HG03460 (cell line): ENCODE data around the gene MOCOS.
"Not testable (repeated sequence)": the region's sequence is repeated elsewhere in the genome, so short reads cannot be mapped to it uniquely, and the experiment has no call there.

Source experiments
- ATAC-seq: cut with Tn5 transposase; IDR thresholded peaks from one replicate; pipeline ENCODE4 v1.9.1; 2021; ENCODE audit not compliant: unreplicated experiment

MOCOS gene

GRCh38 chr18:36187193-36187825 is at the start of gene MOCOS:
TSS of gene MOCOS (plus strand) at chr18:36187497. CDS start at chr18:36187540, 43 bp downstream.
- ATAC-seq = peak; percentile 78

- no peak for ATAC-seq
These were observed 48.1 kb upstream of the MOCOS start for GRCh38 chr18:36139245-36139644.

- ATAC-seq = no peak
These were observed 45.7 kb upstream of the MOCOS start for GRCh38 chr18:36141576-36141975.

GRCh38 chr18:36142751-36143150 is 44.5 kb upstream of the MOCOS start:
- ATAC-seq = no peak

- ATAC-seq = no peak
These were observed 43.9 kb upstream of the MOCOS start for GRCh38 chr18:36143391-36143790.

GRCh38 chr18:36149514-36150289 is 37.6 kb upstream of the MOCOS start:
- ATAC-seq = peak; percentile 94

GRCh38 chr18:36152781-36153180 is 34.5 kb upstream of the MOCOS start:
- no peak for ATAC-seq

- ATAC-seq = no peak
These were observed 34.1 kb upstream of the MOCOS start for GRCh38 chr18:36153203-36153602.

GRCh38 chr18:36153771-36154170 is 33.5 kb upstream of the MOCOS start:
- no peak for ATAC-seq

- no peak for ATAC-seq
These were observed 31.2 kb upstream of the MOCOS start for GRCh38 chr18:36155851-36156757.

GRCh38 chr18:36157441-36157840 is 29.9 kb upstream of the MOCOS start:
- no peak for ATAC-seq

GRCh38 chr18:36158266-36158867 is 28.9 kb upstream of the MOCOS start:
- ATAC-seq = no peak

- ATAC-seq = no peak
These were observed 26.3 kb upstream of the MOCOS start for GRCh38 chr18:36160959-36161371.

- ATAC-seq = no peak
These were observed 24.3 kb upstream of the MOCOS start for GRCh38 chr18:36162981-36163380.

- ATAC-seq = no peak
These were observed 19.5 kb upstream of the MOCOS start for GRCh38 chr18:36167692-36168218.

GRCh38 chr18:36168296-36168695 is 19.0 kb upstream of the MOCOS start:
- not testable (repeated sequence) for ATAC-seq

GRCh38 chr18:36169938-36170337 is 17.4 kb upstream of the MOCOS start:
- ATAC-seq = no peak

GRCh38 chr18:36175481-36175880 is 11.8 kb upstream of the MOCOS start:
- no peak for ATAC-seq

- ATAC-seq = no peak
These were observed 11.1 kb upstream of the MOCOS start for GRCh38 chr18:36176177-36176584.

- no peak for ATAC-seq
These were observed 10.6 kb upstream of the MOCOS start for GRCh38 chr18:36176711-36177110.

GRCh38 chr18:36177913-36178312 is 9.4 kb upstream of the MOCOS start:
- no peak for ATAC-seq
